Breast epithelium (tissue), 4 donors: ENCODE results near the gene SEZ6L. TPM values are rescaled to one million over a fixed set of nuclear protein-coding genes. Genes with fewer than 3 reads are reported as not detected.

Experiments
- DNase-seq, 2 donors: peaks; one replicate each; pipeline ENCODE4 v3.0.0-alpha.2; 2019; ENCODE audit warnings: low spot score in 2 of 2
- H3K27ac ChIP-seq, 2 donors: fragments of 200-600 bp; sonication (generic) in 1 of 2; one replicate each; pipeline ENCODE4 v1.5.1; 2016 to 2019; ENCODE audit warnings: mild to moderate bottlenecking in 1 of 2
- H3K27me3 ChIP-seq, 2 donors: fragments of 200-600 bp; sonication (generic) in 1 of 2; one replicate each; pipeline versions ENCODE4 v1.5.1 to v1.6.0; 2017 to 2019; ENCODE audit warnings: control low read depth in 1 of 2, mild to moderate bottlenecking in 1 of 2
- H3K36me3 ChIP-seq: fragments of 200-600 bp; one replicate; pipeline ENCODE4 v1.5.1; 2019
- H3K4me1 ChIP-seq, 2 donors: fragments of 200-600 bp; sonication (generic); one replicate each; pipeline ENCODE4 v1.5.1; 2016 to 2019; ENCODE audit warnings: control low read depth in 1 of 2
- H3K4me3 ChIP-seq, 3 donors: fragments of 200-600 bp; sonication (generic); 1 replicate in 2 of 3; 2 replicates in 1 of 3; pipeline ENCODE4 v1.5.1; 2016 to 2019; ENCODE audit warnings: mild to moderate bottlenecking in 3 of 3, moderate library complexity in 2 of 3
- H3K9me3 ChIP-seq, 2 donors: fragments of 200-600 bp; sonication (generic) in 1 of 2; one replicate each; pipeline ENCODE4 v1.5.1; 2016 to 2019; ENCODE audit warnings: control low read depth in 1 of 2
- CTCF ChIP-seq, 3 donors: fragments of 450-650 bp; IDR thresholded peaks; one replicate each; pipeline ENCODE4 v1.5.1; 2016 to 2017; ENCODE audit warnings: antibody characterized with exemption in 3 of 3, mild to moderate bottlenecking in 3 of 3, moderate library complexity in 3 of 3
- POLR2A ChIP-seq: fragments of 450-650 bp; IDR thresholded peaks from one replicate; pipeline ENCODE4 v1.6.1; 2016; ENCODE audit warnings: antibody characterized with exemption, mild to moderate bottlenecking, moderate library complexity
- POLR2AphosphoS5 ChIP-seq, 3 donors: sonication (generic); formaldehyde crosslinking; IDR thresholded peaks; one replicate each; pipeline ENCODE4 v1.6.1; 2017; ENCODE audit warnings: antibody characterized with exemption in 3 of 3
- intact Hi-C: fragments of 100-400 bp; cut with DNase I; formaldehyde crosslinking; loops from one replicate; pipeline ENCODE4 v1.15.1; 2023; ENCODE audit warnings: low total_unique reads
- total RNA-seq, 3 donors: library from RNA; depleted of rRNA; stranded (reverse); fragments of >200 nt; gene quantifications; one replicate each; pipeline ENCODE4 v1.1.0, GENCODE V29; 2016

SEZ6L gene
- total RNA-seq, 3 donors from 2014 or later = under 0.01 to 0.16 (median 0.15) TPM

GRCh38 chr22:26287382-26288225 is 118.3 kb downstream of the SEZ6L start:
- DNase-seq = no peak
- intact Hi-C loops = no loop called here
- peaks cover 0 to 4% of the 10 kb centered on the region in 2 donors for H3K9me3 ChIP-seq
- no peak overlapping the region for H3K27ac ChIP-seq
- no peak for TF ChIP-seq POLR2A
- TF ChIP-seq POLR2AphosphoS5 (IDR thresholded peaks at IDR 0.05) = no peak
- TF ChIP-seq CTCF (IDR thresholded peaks at IDR 0.05) = no peak
- H3K36me3 ChIP-seq = no peaks in the 10 kb centered on the region
- H3K4me1 ChIP-seq = no peaks in the 10 kb centered on the region
- no peak overlapping the region for H3K4me3 ChIP-seq
- peaks cover 0 to 4% of the 10 kb centered on the region in 2 donors for H3K27me3 ChIP-seq

GRCh38 chr22:26289611-26290101 is 120.4 kb downstream of the SEZ6L start:
- no peak for TF ChIP-seq POLR2A
- TF ChIP-seq CTCF (IDR thresholded peaks at IDR 0.05) = no peak
- no peak for TF ChIP-seq POLR2AphosphoS5 (IDR thresholded peaks at IDR 0.05)
- Histone ChIP-seq H3K27me3 (no peaks in the 10 kb centered on the region), H3K27ac (no peak overlapping the region), H3K4me1 (no peaks in the 10 kb centered on the region), H3K9me3 (no peaks in the 10 kb centered on the region), H3K36me3 (no peaks in the 10 kb centered on the region), H3K4me3 (no peak overlapping the region)
- DNase-seq = no peak
- intact Hi-C loops = no loop called here

- intact Hi-C loops = no loop called here
- TF ChIP-seq POLR2A = no peak
- no peak for TF ChIP-seq CTCF (IDR thresholded peaks at IDR 0.05)
- no peak for TF ChIP-seq POLR2AphosphoS5 (IDR thresholded peaks at IDR 0.05)
- no peak for DNase-seq
- Histone ChIP-seq H3K36me3 (no peaks in the 10 kb centered on the region), H3K27ac (no peak overlapping the region), H3K4me3 (no peak overlapping the region), H3K27me3 (no peaks in the 10 kb centered on the region), H3K4me1 (no peaks in the 10 kb centered on the region), H3K9me3 (no peaks in the 10 kb centered on the region)
Measured at GRCh38 chr22:26291940-26292666, 122.8 kb downstream of the SEZ6L start.

- H3K36me3 ChIP-seq = no peaks in the 10 kb centered on the region
- TF ChIP-seq POLR2AphosphoS5 (IDR thresholded peaks at IDR 0.05) (no peak), CTCF (IDR thresholded peaks at IDR 0.05) (no peak), POLR2A (no peak)
- no peak for DNase-seq
- intact Hi-C loops = no loop called here
- H3K9me3 ChIP-seq = no peaks in the 10 kb centered on the region
- H3K4me1 ChIP-seq = no peaks in the 10 kb centered on the region
- no peak overlapping the region for H3K27ac ChIP-seq
- H3K27me3 ChIP-seq = no peaks in the 10 kb centered on the region
- H3K4me3 ChIP-seq = no peak overlapping the region
Measured at GRCh38 chr22:26292667-26292995, 123.4 kb downstream of the SEZ6L start.

GRCh38 chr22:26295563-26296126 is 126.4 kb downstream of the SEZ6L start:
- intact Hi-C loops = no loop called here
- no peak for DNase-seq
- Histone ChIP-seq H3K4me3 (no peak overlapping the region), H3K27me3 (no peaks in the 10 kb centered on the region), H3K27ac (no peak overlapping the region), H3K36me3 (no peaks in the 10 kb centered on the region), H3K4me1 (no peaks in the 10 kb centered on the region), H3K9me3 (no peaks in the 10 kb centered on the region)
- TF ChIP-seq POLR2AphosphoS5 (IDR thresholded peaks at IDR 0.05) (no peak), POLR2A (no peak), CTCF (IDR thresholded peaks at IDR 0.05) (no peak)
